ENCODE results near the gene ABLIM1. TPM values are rescaled to one million over a fixed set of nuclear protein-coding genes. Genes with fewer than 3 reads are reported as not detected.

Gene ABLIM1
- total RNA-seq, 4 donors from 2014 or later, result 41.2 to 128 (median 97.3) TPM

- Histone ChIP-seq H3K4me3 (no peak overlapping the region), H3K4me1 (no peaks in the 10 kb centered on the region), H3K9me3 (no peaks in the 10 kb centered on the region), H3K27me3 (no peaks in the 10 kb centered on the region), H3K27ac (no peak overlapping the region), H3K36me3 (no peaks in the 10 kb centered on the region)
- TF ChIP-seq POLR2A (IDR thresholded peaks at IDR 0.05) (no peak), CTCF (IDR thresholded peaks at IDR 0.05) (no peak)
- intact Hi-C loops (cut with DNase I; ENCODE audit: low total_unique reads), result no loop called here
- DNase-seq, result no peak
Measured at GRCh38 chr10:114655671-114656070, 2.4 kb downstream of the ABLIM1 start.

GRCh38 chr10:114654822-114655575, 3.1 kb downstream of the ABLIM1 start:
- H3K27me3 ChIP-seq, result no peaks in the 10 kb centered on the region
- no peaks in the 10 kb centered on the region for H3K9me3 ChIP-seq

GRCh38 chr10:114653926-114654325, 4.1 kb downstream of the ABLIM1 start:
- intact Hi-C loops (cut with DNase I; ENCODE audit: low total_unique reads), result no loop called here
- Histone ChIP-seq H3K4me3 (no peak overlapping the region), H3K27me3 (no peaks in the 10 kb centered on the region), H3K27ac (peak overlapping the region; percentile 57 to 75), H3K36me3 (no peaks in the 10 kb centered on the region), H3K4me1 (no peaks in the 10 kb centered on the region), H3K9me3 (no peaks in the 10 kb centered on the region)
- TF ChIP-seq CTCF (IDR thresholded peaks at IDR 0.05), result no peak
- no peak for TF ChIP-seq POLR2A (IDR thresholded peaks at IDR 0.05)
- DNase-seq, result no peak

More at GRCh38 chr10:114654822-114655575, 3.1 kb downstream of the ABLIM1 start:
- intact Hi-C loops (cut with DNase I; ENCODE audit: low total_unique reads), result no loop called here
- Histone ChIP-seq H3K36me3 (no peaks in the 10 kb centered on the region), H3K4me3 (no peak overlapping the region), H3K27ac (peak overlapping the region in 1 of 2 donors; percentile 5), H3K4me1 (no peaks in the 10 kb centered on the region)
- DNase-seq, result no peak
- TF ChIP-seq POLR2A (IDR thresholded peaks at IDR 0.05) (no peak), CTCF (IDR thresholded peaks at IDR 0.05) (no peak)

GRCh38 chr10:114652402-114653368, 5.4 kb downstream of the ABLIM1 start:
- H3K9me3 ChIP-seq, result no peaks in the 10 kb centered on the region
- no peaks in the 10 kb centered on the region for H3K27me3 ChIP-seq
- peak overlapping the region; percentile 57 to 75 for H3K27ac ChIP-seq
- H3K4me1 ChIP-seq, result peaks cover 0 to 2% of the 10 kb centered on the region in 2 donors
- intact Hi-C loops (cut with DNase I; ENCODE audit: low total_unique reads), result no loop called here
- H3K4me3 ChIP-seq, result no peak overlapping the region
- no peak for TF ChIP-seq CTCF (IDR thresholded peaks at IDR 0.05)
- TF ChIP-seq POLR2A (IDR thresholded peaks at IDR 0.05), result no peak
- no peaks in the 10 kb centered on the region for H3K36me3 ChIP-seq
- DNase-seq, result peak in 1 of 2 donors; percentile 28
